ENCODE measurements around the gene LNPEP.

- TF ChIP-seq CTCF (IDR thresholded peaks at IDR 0.05) (peak; percentile 3 to 46 (median 42)), POLR2A (IDR thresholded peaks at IDR 0.05) (no peak), POLR2AphosphoS5 (IDR thresholded peaks at IDR 0.05) (no peak)
These were observed 61.5 kb downstream of the LNPEP start for GRCh38 chr5:96997265-96997859.
